ENCODE data around the gene NEK6. TPM values are rescaled to one million over a fixed set of nuclear protein-coding genes. Genes with fewer than 3 reads are reported as not detected.
A peak's percentile ranks its signal among the peaks of the same experiment; 100 is the strongest.

NEK6 gene
- total and polyA plus RNA-seq, 3 experiments from 2014 or later = 9.5 to 66.0 (median 63.0) TPM

DNA sequence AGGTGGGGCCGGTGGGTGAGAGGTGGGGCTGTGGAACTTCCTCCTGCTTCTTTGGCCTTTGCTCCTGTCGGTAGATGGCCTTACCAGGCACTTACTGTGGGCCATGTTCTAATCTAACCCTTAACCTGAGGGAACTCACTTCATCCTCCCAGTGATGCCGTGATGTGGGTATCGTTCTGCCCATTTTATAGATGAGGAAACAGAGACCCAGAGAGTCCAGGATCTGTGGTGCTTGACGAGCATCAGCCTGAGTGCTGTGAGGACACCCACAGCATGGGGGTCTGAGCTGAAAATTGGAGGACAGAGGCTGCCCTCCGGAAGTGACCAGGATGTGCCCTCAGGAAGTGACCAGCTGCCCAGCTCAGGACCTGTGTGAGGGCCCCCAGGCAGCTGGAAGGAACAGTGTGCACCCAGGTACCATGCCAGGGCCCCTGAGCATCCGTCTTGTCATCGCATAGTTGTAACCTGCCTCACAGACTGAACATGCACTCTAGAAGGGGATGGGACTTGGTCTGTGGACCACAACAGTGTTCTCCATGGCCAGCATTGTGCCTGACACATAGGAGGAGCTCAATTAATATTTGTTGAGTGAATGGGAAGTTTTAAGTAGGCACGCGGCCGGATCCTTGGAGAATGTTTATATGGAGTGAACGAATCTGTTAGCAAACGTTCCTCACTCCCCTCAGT is 8.5 kb downstream of the NEK6 start:
- Mint-ChIP-seq H3K4me1 (peaks cover 35 to 53% (median 38%) of the 10 kb centered on the region in 3 donors), H3K4me3 (no peak overlapping the region), H3K36me3 (peaks cover 0 to 2% (median 0%) of the 10 kb centered on the region in 3 donors), H3K27ac (peak overlapping the region in 3 of 8 donors; percentile 17 to 62 (median 33)), H3K9me3 (no peaks in the 10 kb centered on the region), H3K27me3 (peaks cover 0 to 2% of the 10 kb centered on the region in 2 donors)
- no peaks in the 10 kb centered on the region for H3K9me3 ChIP-seq (ENCODE audit: low read length)
- no peak for DNase-seq
- CTCF ChIA-PET = no interaction called here
- no peaks in the 10 kb centered on the region for H3K36me3 ChIP-seq (ENCODE audit: insufficient read depth, low read length)
- H3K4me1 ChIP-seq (ENCODE audit: insufficient read depth, low read length) = no peaks in the 10 kb centered on the region
- no peaks in the 10 kb centered on the region for H3K27me3 ChIP-seq (ENCODE audit: insufficient read depth, low read length, poor library complexity, severe bottlenecking)
- H3K4me3 ChIP-seq (ENCODE audit: low read length) = no peak overlapping the region
- POLR2A ChIA-PET = no interaction called here
- no peak overlapping the region for H3K27ac ChIP-seq (ENCODE audit: low read depth, low read length)

GRCh38 chr9:124266826-124267201 is 9.1 kb downstream of the NEK6 start:
- H3K4me1 ChIP-seq (ENCODE audit: insufficient read depth, low read length) = no peaks in the 10 kb centered on the region
- no peak overlapping the region for H3K27ac ChIP-seq (ENCODE audit: low read depth, low read length)
- no peaks in the 10 kb centered on the region for H3K36me3 ChIP-seq (ENCODE audit: insufficient read depth, low read length)
- CTCF ChIA-PET = no interaction called here
- no peaks in the 10 kb centered on the region for H3K9me3 ChIP-seq (ENCODE audit: low read length)
- DNase-seq = no peak
- H3K36me3 Mint-ChIP-seq = peaks cover 0 to 2% (median 0%) of the 10 kb centered on the region in 3 donors
- H3K4me1 Mint-ChIP-seq = peaks cover 30 to 48% (median 33%) of the 10 kb centered on the region in 3 donors
- peak overlapping the region in 1 of 7 donors; percentile 58 for H3K4me3 Mint-ChIP-seq
- no peaks in the 10 kb centered on the region for H3K9me3 Mint-ChIP-seq
- no peaks in the 10 kb centered on the region for H3K27me3 ChIP-seq (ENCODE audit: insufficient read depth, low read length, poor library complexity, severe bottlenecking)
- POLR2A ChIA-PET = no interaction called here
- peaks cover 0 to 2% of the 10 kb centered on the region in 2 donors for H3K27me3 Mint-ChIP-seq
- H3K27ac Mint-ChIP-seq = peak overlapping the region in 3 of 8 donors; percentile 17 to 62 (median 33)
- no peak overlapping the region for H3K4me3 ChIP-seq (ENCODE audit: low read length)

GRCh38 chr9:124267271-124267807 is 9.6 kb downstream of the NEK6 start:
- Histone ChIP-seq H3K27ac (ENCODE audit: low read depth, low read length) (no peak overlapping the region), H3K36me3 (ENCODE audit: insufficient read depth, low read length) (no peaks in the 10 kb centered on the region), H3K27me3 (ENCODE audit: insufficient read depth, low read length, poor library complexity, severe bottlenecking) (no peaks in the 10 kb centered on the region), H3K4me3 (ENCODE audit: low read length) (no peak overlapping the region), H3K9me3 (ENCODE audit: low read length) (no peaks in the 10 kb centered on the region), H3K4me1 (ENCODE audit: insufficient read depth, low read length) (no peaks in the 10 kb centered on the region)
- CTCF ChIA-PET = no interaction called here
- Mint-ChIP-seq H3K9me3 (no peaks in the 10 kb centered on the region), H3K27ac (peak overlapping the region in 3 of 8 donors; percentile 36 to 56 (median 37)), H3K27me3 (peaks cover 0 to 2% of the 10 kb centered on the region in 2 donors), H3K4me1 (peaks cover 26 to 43% (median 31%) of the 10 kb centered on the region in 3 donors), H3K36me3 (peaks cover 0 to 2% (median 0%) of the 10 kb centered on the region in 3 donors), H3K4me3 (peak overlapping the region in 2 of 7 donors; percentile 58 to 75)
- no peak for DNase-seq
- POLR2A ChIA-PET = no interaction called here

DNA sequence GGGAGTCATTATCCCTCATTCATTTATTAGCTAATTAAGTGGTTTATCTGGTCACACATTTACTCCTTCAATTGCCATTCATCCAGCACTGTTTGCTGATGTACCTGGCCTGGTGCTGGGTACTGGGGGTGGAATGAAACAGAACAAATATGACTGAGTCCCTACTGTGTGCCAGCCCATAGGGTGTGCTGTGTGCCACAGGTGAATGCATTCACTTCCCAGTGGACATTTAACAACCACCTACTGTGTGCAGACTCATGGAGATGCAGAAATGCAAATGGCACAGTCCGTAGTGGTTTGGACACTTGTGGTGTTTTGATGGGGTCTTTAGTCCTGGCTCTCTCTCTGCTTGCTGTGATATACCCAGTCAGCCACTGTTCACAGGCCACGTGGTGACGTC is 10.5 kb downstream of the NEK6 start:
- Mint-ChIP-seq H3K36me3 (peaks cover 0 to 2% (median 0%) of the 10 kb centered on the region in 3 donors), H3K4me3 (no peak overlapping the region), H3K27me3 (peaks cover 0 to 2% of the 10 kb centered on the region in 2 donors), H3K9me3 (no peaks in the 10 kb centered on the region), H3K27ac (peak overlapping the region in 2 of 8 donors; percentile 59 to 74), H3K4me1 (peaks cover 24 to 40% (median 31%) of the 10 kb centered on the region in 3 donors)
- no peaks in the 10 kb centered on the region for H3K9me3 ChIP-seq (ENCODE audit: low read length)
- ChIA-PET CTCF (no interaction called here), POLR2A (no interaction called here)
- DNase-seq = no peak
- H3K27me3 ChIP-seq (ENCODE audit: insufficient read depth, low read length, poor library complexity, severe bottlenecking) = no peaks in the 10 kb centered on the region
- H3K27ac ChIP-seq (ENCODE audit: low read depth, low read length) = no peak overlapping the region
- no peaks in the 10 kb centered on the region for H3K36me3 ChIP-seq (ENCODE audit: insufficient read depth, low read length)
- H3K4me3 ChIP-seq (ENCODE audit: low read length) = no peak overlapping the region
- no peaks in the 10 kb centered on the region for H3K4me1 ChIP-seq (ENCODE audit: insufficient read depth, low read length)

- peaks cover 0 to 2% of the 10 kb centered on the region in 2 donors for H3K27me3 Mint-ChIP-seq
- no peaks in the 10 kb centered on the region for H3K27me3 ChIP-seq (ENCODE audit: insufficient read depth, low read length, poor library complexity, severe bottlenecking)
- H3K4me3 ChIP-seq (ENCODE audit: low read length) = no peak overlapping the region
- H3K36me3 Mint-ChIP-seq = peaks cover 0 to 2% (median 0%) of the 10 kb centered on the region in 3 donors
- POLR2A ChIA-PET = no interaction called here
- CTCF ChIA-PET = no interaction called here
- H3K27ac ChIP-seq (ENCODE audit: low read depth, low read length) = no peak overlapping the region
- no peak overlapping the region for H3K4me3 Mint-ChIP-seq
- no peaks in the 10 kb centered on the region for H3K36me3 ChIP-seq (ENCODE audit: insufficient read depth, low read length)
- H3K4me1 Mint-ChIP-seq = peaks cover 23 to 40% (median 31%) of the 10 kb centered on the region in 3 donors
- no peaks in the 10 kb centered on the region for H3K9me3 Mint-ChIP-seq
- no peaks in the 10 kb centered on the region for H3K4me1 ChIP-seq (ENCODE audit: insufficient read depth, low read length)
- H3K27ac Mint-ChIP-seq = peak overlapping the region in 4 of 8 donors; percentile 2 to 57 (median 34)
- H3K9me3 ChIP-seq (ENCODE audit: low read length) = no peaks in the 10 kb centered on the region
- DNase-seq = no peak
Measured at GRCh38 chr9:124268661-124269060, 10.9 kb downstream of the NEK6 start.

DNA sequence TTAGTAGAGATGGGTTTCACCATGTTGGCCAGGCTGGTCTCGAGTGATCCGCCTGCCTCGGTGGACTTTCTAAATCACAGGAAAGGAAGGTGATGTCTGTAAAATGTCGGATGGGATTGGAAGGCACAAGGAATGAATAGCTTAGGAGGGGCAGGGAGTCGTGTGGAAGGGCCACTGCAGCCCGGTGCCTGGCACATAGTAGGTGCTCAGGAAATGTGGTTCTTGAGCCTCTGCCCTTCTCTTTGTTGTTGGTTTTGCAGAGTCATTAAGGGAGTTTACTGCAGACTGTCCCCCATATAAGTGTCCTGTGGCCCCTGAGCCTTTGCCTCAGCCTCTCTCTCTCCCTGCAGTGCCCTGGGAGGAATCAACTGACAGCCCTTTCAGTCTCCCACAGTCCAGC is 11.8 kb downstream of the NEK6 start:
- no peaks in the 10 kb centered on the region for H3K36me3 ChIP-seq (ENCODE audit: insufficient read depth, low read length)
- H3K27ac ChIP-seq (ENCODE audit: low read depth, low read length) = no peak overlapping the region
- H3K27me3 Mint-ChIP-seq = peaks cover 0 to 2% of the 10 kb centered on the region in 2 donors

DNA sequence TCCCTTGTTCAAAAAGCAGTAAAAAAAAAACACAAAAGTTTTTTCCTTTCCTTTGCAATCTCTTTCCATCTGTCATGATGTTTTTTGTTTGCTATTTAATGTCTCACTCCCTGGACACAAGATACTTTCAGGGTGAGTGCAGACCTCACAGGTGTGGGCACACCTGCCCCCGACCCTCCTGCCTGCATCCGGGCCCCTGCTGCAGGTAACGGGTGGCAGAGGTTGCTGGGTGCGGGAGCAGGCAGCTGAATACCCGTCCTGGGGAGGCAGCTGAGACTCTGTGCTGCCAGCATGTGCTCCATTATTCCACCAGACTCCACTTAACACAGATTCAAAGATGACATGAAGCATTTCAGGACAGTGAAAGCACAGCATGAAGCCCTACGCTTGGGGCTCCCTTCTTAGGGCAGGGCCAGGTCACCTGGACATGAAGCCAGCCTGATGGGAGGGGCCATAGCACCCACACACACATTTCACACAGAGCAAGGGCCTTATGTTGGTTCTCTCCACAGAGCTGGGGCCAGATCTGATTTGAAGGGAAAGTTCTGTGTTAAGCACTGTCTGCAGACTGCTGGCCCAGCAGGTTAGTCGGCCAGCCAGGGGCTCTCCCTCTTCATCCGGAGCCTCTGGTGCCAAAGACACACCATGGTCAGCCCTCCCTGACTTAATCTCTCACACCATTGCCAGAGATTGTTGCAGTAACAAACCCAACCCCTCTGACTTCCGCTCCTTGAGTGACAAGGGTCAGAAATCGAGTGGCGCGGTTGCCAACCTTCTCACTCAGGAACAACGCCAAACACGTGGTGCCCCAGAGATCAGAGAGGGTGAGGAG is 13.0 kb downstream of the NEK6 start:
- POLR2A ChIA-PET = no interaction called here
- no peaks in the 10 kb centered on the region for H3K4me1 ChIP-seq (ENCODE audit: insufficient read depth, low read length)
- CTCF ChIA-PET = no interaction called here

More for the DNA sequence above, 11.8 kb downstream of the NEK6 start:
- no peak for DNase-seq
- Histone ChIP-seq H3K4me3 (ENCODE audit: low read length) (no peak overlapping the region), H3K9me3 (ENCODE audit: low read length) (no peaks in the 10 kb centered on the region), H3K4me1 (ENCODE audit: insufficient read depth, low read length) (no peaks in the 10 kb centered on the region), H3K27me3 (ENCODE audit: insufficient read depth, low read length, poor library complexity, severe bottlenecking) (no peaks in the 10 kb centered on the region)
- Mint-ChIP-seq H3K9me3 (no peaks in the 10 kb centered on the region), H3K4me3 (no peak overlapping the region), H3K4me1 (peaks cover 23 to 41% (median 32%) of the 10 kb centered on the region in 3 donors), H3K36me3 (peaks cover 0 to 2% (median 0%) of the 10 kb centered on the region in 3 donors), H3K27ac (no peak overlapping the region)
- ChIA-PET CTCF (no interaction called here), POLR2A (no interaction called here)

GRCh38 chr9:124271660-124272059 is 13.9 kb downstream of the NEK6 start:
- DNase-seq = no peak
- Histone ChIP-seq H3K4me1 (ENCODE audit: insufficient read depth, low read length) (no peaks in the 10 kb centered on the region), H3K27ac (ENCODE audit: low read depth, low read length) (no peak overlapping the region), H3K27me3 (ENCODE audit: insufficient read depth, low read length, poor library complexity, severe bottlenecking) (no peaks in the 10 kb centered on the region), H3K4me3 (ENCODE audit: low read length) (no peak overlapping the region), H3K9me3 (ENCODE audit: low read length) (no peaks in the 10 kb centered on the region), H3K36me3 (ENCODE audit: insufficient read depth, low read length) (no peaks in the 10 kb centered on the region)
- H3K27me3 Mint-ChIP-seq = no peaks in the 10 kb centered on the region
- peaks cover 14 to 32% (median 26%) of the 10 kb centered on the region in 3 donors for H3K4me1 Mint-ChIP-seq
- H3K27ac Mint-ChIP-seq = peak overlapping the region in 1 of 8 donors; percentile 66
- peaks cover 0 to 2% (median 0%) of the 10 kb centered on the region in 3 donors for H3K36me3 Mint-ChIP-seq
- ChIA-PET CTCF (no interaction called here), POLR2A (interaction anchor here (0.6 kb wide), 1 partner anchor 10 kb away, joined by 3 read pairs; no protein-coding TSS in a partner anchor)
- no peaks in the 10 kb centered on the region for H3K9me3 Mint-ChIP-seq
- no peak overlapping the region for H3K4me3 Mint-ChIP-seq

More for the DNA sequence above, 13.0 kb downstream of the NEK6 start:
- H3K27ac ChIP-seq (ENCODE audit: low read depth, low read length) = no peak overlapping the region
- H3K4me3 ChIP-seq (ENCODE audit: low read length) = no peak overlapping the region
- H3K27ac Mint-ChIP-seq = no peak overlapping the region
- no peak for DNase-seq
- H3K36me3 Mint-ChIP-seq = peaks cover 0 to 2% (median 0%) of the 10 kb centered on the region in 3 donors
- peaks cover 19 to 38% (median 29%) of the 10 kb centered on the region in 3 donors for H3K4me1 Mint-ChIP-seq
- no peaks in the 10 kb centered on the region for H3K36me3 ChIP-seq (ENCODE audit: insufficient read depth, low read length)
- H3K27me3 ChIP-seq (ENCODE audit: insufficient read depth, low read length, poor library complexity, severe bottlenecking) = no peaks in the 10 kb centered on the region
- no peaks in the 10 kb centered on the region for H3K9me3 ChIP-seq (ENCODE audit: low read length)
- H3K9me3 Mint-ChIP-seq = no peaks in the 10 kb centered on the region
- H3K4me3 Mint-ChIP-seq = no peak overlapping the region
- H3K27me3 Mint-ChIP-seq = no peaks in the 10 kb centered on the region
